ENCODE data around the gene CCBE1. TPM values are rescaled to one million over a fixed set of nuclear protein-coding genes. Genes with fewer than 3 reads are reported as not detected.
A peak's percentile ranks its signal among the peaks of the same experiment; 100 is the strongest.

Gene CCBE1
- total and polyA plus RNA-seq, 10 donors = 0.06 to 0.93 (median 0.23) TPM

DNA sequence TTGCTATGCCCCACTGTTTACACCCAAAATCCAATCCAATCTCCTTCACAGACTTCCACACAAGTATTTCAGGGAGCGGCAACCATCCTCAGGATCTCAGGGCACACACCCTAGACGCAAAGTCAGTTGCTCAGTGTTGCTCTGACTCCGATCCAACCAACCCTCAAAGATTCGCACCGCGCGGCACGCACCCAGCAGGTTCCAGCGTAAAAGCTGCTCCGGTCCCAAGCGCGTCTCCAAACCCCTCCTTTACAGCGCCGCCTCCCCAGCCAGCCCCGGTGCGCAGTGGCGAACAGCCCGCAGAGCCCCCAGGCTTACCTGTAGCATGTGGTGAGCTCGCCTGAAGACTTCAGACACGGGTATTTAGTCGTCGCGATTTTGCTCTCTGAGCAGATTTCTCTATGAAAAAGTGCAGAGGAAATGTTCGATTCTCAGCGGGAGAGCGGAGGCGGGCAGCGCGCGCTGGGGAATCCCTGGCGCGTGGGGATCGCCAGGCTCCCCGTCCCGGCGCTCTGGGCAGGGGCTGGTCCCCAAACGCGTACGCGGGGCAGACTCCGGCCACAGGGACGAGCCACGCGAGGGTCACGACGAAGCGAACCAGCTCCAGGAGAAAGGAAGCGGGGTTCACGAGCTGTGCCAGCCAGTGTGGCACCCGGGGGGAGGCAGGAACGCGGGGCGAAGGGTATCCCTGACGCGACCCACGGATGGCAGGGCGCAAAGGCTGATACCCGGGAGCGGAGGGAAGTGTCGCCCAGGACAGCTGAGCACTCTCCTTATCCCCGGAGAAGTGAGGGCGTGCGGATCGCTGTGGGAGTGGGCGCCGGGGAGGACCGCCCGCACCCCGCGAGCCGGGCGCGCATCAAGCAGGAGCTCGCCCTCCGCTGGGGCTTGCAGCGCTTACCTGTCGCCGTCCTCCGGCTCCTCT is 650 bp downstream of the CCBE1 start:
- WGBS, 5 donors = 2 to 9% (median 4%) methylated on average over 54 to 79 of the region's 79 CpGs
- peaks cover 0 to 66% (median 41%) of the 10 kb centered on the region in 7 donors for H3K27me3 ChIP-seq (replicated peaks in 1 of 7)
- TF ChIP-seq POLR2AphosphoS5 (IDR thresholded peaks at IDR 0.05) = no peak
- TF ChIP-seq, protein P1, sequence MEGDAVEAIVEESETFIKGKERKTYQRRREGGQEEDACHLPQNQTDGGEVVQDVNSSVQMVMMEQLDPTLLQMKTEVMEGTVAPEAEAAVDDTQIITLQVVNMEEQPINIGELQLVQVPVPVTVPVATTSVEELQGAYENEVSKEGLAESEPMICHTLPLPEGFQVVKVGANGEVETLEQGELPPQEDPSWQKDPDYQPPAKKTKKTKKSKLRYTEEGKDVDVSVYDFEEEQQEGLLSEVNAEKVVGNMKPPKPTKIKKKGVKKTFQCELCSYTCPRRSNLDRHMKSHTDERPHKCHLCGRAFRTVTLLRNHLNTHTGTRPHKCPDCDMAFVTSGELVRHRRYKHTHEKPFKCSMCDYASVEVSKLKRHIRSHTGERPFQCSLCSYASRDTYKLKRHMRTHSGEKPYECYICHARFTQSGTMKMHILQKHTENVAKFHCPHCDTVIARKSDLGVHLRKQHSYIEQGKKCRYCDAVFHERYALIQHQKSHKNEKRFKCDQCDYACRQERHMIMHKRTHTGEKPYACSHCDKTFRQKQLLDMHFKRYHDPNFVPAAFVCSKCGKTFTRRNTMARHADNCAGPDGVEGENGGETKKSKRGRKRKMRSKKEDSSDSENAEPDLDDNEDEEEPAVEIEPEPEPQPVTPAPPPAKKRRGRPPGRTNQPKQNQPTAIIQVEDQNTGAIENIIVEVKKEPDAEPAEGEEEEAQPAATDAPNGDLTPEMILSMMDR (IDR thresholded peaks at IDR 0.05 in 8 of 11, conservative IDR thresholded peaks at IDR 0.05 in 3 of 11) = no peak
- TF ChIP-seq POLR2A (IDR thresholded peaks at IDR 0.05) = no peak
- peak overlapping the region in 7 of 8 donors; percentile 10 to 62 (median 28) for H3K4me3 ChIP-seq
- H3K9me3 ChIP-seq = no peaks in the 10 kb centered on the region
- H3K4me1 ChIP-seq = peaks cover 4 to 24% (median 16%) of the 10 kb centered on the region in 6 donors
- no peaks in the 10 kb centered on the region for H3K36me3 ChIP-seq
- no peak overlapping the region for H3K27ac ChIP-seq
- intact Hi-C loops (cut with DNase I; ENCODE audit: low total_unique reads) = no loop called here
- DNase-seq = no peak

DNA sequence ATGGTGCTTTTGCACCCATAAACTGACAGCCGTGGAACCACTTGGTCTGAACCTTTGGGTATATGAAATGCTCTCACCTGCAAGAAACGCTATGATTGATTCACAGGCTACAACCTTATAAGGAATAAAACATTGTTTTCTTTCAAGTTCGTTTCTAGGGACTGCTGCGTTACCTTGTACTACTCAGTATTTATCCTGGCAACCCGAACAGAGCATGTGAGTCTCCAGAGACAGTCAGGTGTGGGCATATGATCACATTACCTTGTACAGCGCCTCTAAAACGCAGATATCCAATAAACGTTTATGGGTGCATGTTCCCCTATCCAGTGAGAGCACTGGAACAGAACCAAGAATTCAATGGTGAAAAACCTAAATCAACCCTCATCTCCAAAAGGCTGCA is 1.7 kb downstream of the CCBE1 start:
- Histone ChIP-seq H3K4me3 (no peak overlapping the region), H3K27ac (no peak overlapping the region), H3K27me3 (replicated peaks in 1 of 7) (peaks cover 0 to 69% (median 41%) of the 10 kb centered on the region in 7 donors)

DNA sequence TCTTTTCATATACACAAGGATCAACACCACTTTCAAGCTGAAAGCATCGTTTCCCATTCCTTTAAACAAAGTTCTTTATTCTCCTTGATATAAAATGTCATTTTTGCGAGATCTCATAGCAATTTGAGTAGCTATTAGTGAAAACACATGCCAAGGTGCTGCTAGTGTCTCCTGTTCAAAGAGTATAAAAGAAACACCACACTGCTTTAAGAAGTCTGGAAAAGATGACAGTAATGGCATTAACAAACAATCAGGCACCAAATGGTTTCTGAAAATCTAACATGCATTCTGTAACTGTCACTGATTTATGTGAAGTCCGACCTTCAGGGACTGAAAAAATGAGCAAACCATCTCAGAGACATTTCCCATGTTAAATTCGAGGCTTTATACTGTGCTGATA is 2.4 kb downstream of the CCBE1 start:
- TF ChIP-seq, protein P1 (IDR thresholded peaks at IDR 0.05 in 8 of 11, conservative IDR thresholded peaks at IDR 0.05 in 3 of 11) = no peak
- no peak for TF ChIP-seq POLR2AphosphoS5 (IDR thresholded peaks at IDR 0.05)
- no peak for TF ChIP-seq POLR2A (IDR thresholded peaks at IDR 0.05)
- DNase-seq = no peak
- Histone ChIP-seq H3K4me1 (peaks cover 4 to 24% (median 16%) of the 10 kb centered on the region in 6 donors), H3K4me3 (no peak overlapping the region), H3K27me3 (replicated peaks in 1 of 7) (peaks cover 0 to 69% (median 41%) of the 10 kb centered on the region in 7 donors), H3K36me3 (no peaks in the 10 kb centered on the region), H3K9me3 (no peaks in the 10 kb centered on the region), H3K27ac (no peak overlapping the region)
- WGBS, 5 donors = 61 to 68% (median 64%) methylated on average over 4 of the region's 4 CpGs
- intact Hi-C loops (cut with DNase I; ENCODE audit: low total_unique reads) = no loop called here

More for the DNA sequence above, 1.7 kb downstream of the CCBE1 start:
- intact Hi-C loops (cut with DNase I; ENCODE audit: low total_unique reads) = no loop called here
- TF ChIP-seq POLR2AphosphoS5 (IDR thresholded peaks at IDR 0.05) (no peak), POLR2A (IDR thresholded peaks at IDR 0.05) (no peak)
- TF ChIP-seq, protein P1 (IDR thresholded peaks at IDR 0.05 in 8 of 11, conservative IDR thresholded peaks at IDR 0.05 in 3 of 11) = no peak
- no peaks in the 10 kb centered on the region for H3K36me3 ChIP-seq
- DNase-seq = no peak
- H3K9me3 ChIP-seq = no peaks in the 10 kb centered on the region
- WGBS, 5 donors = 64 to 76% (median 70%) methylated on average over 8 of the region's 8 CpGs
- peaks cover 4 to 24% (median 16%) of the 10 kb centered on the region in 6 donors for H3K4me1 ChIP-seq

DNA sequence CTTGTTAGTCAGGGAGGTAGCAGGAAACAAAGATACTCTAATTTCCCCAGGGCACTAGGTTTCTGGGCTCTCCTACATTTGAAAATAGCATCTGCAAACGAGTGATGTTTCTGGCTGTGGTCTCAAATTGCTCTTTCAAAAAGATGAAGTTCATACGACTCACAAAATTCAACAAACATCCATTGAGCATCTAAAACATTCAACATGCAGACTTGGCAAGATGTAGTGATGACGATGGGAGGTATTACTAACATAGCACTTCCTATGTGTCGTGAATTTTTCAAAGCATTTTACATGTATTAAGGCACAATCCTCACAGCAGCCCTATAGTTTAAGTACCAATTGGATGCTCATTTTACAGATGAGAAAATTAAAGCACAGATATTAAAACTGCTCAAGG is 5.2 kb downstream of the CCBE1 start:
- no peaks in the 10 kb centered on the region for H3K36me3 ChIP-seq
- WGBS, 5 donors = 54 to 78% (median 73%) methylated on average over 3 to 4 of the region's 4 CpGs
- no peak overlapping the region for H3K4me3 ChIP-seq
- TF ChIP-seq POLR2A (IDR thresholded peaks at IDR 0.05) (no peak), POLR2AphosphoS5 (IDR thresholded peaks at IDR 0.05) (no peak)
- TF ChIP-seq, protein P1 (IDR thresholded peaks at IDR 0.05 in 8 of 11, conservative IDR thresholded peaks at IDR 0.05 in 3 of 11) = no peak
- intact Hi-C loops (cut with DNase I; ENCODE audit: low total_unique reads) = no loop called here
- peaks cover 2 to 13% (median 9%) of the 10 kb centered on the region in 6 donors for H3K4me1 ChIP-seq
- peaks cover 0 to 52% (median 25%) of the 10 kb centered on the region in 7 donors for H3K27me3 ChIP-seq (replicated peaks in 1 of 7)
- H3K27ac ChIP-seq = no peak overlapping the region
- no peaks in the 10 kb centered on the region for H3K9me3 ChIP-seq
- no peak for DNase-seq
